ENCODE data around the gene NR2C2AP. TPM values are rescaled to one million over a fixed set of nuclear protein-coding genes. Genes with fewer than 3 reads are reported as not detected.

Gene NR2C2AP
- total RNA-seq, 3 donors from 2014 or later (not counting 1 experiment from before 2014, with no cell fraction given), result 14.7 to 16.7 (median 16.4) TPM

GRCh38 chr19:19214159-19214490 is 10.9 kb upstream of the NR2C2AP start:
- Mint-ChIP-seq H3K36me3 (no peaks in the 10 kb centered on the region), H3K4me1 (no peaks in the 10 kb centered on the region), H3K27ac (no peak overlapping the region), H3K9me3 (no peaks in the 10 kb centered on the region), H3K27me3 (ENCODE audit: low read depth in 2 of 2) (peaks cover 27 to 36% of the 10 kb centered on the region in 2 donors), H3K4me3 (no peak overlapping the region)
- Histone ChIP-seq H3K9me3 (ENCODE audit: control insufficient read depth, insufficient read depth, low read length) (no peaks in the 10 kb centered on the region), H3K27me3 (ENCODE audit: control insufficient read depth, insufficient read depth, low read length) (peaks cover 31% of the 10 kb centered on the region), H3K4me1 (ENCODE audit: control insufficient read depth, insufficient read depth, low read length) (no peaks in the 10 kb centered on the region), H3K27ac (ENCODE audit: low read length) (no peak overlapping the region), H3K4me3 (ENCODE audit: low read length) (no peak overlapping the region), H3K36me3 (ENCODE audit: control insufficient read depth, insufficient read depth, low read length) (no peaks in the 10 kb centered on the region)
- 9% methylated on average over 5 of the region's 5 CpGs for WGBS (ENCODE audit: insufficient coverage)
- DNase-seq, result no peak
- intact Hi-C loops (cut with micrococcal nuclease), result no loop called here
- no peak for ATAC-seq
- TF ChIP-seq CTCF (IDR thresholded peaks at IDR 0.05), result no peak

DNA sequence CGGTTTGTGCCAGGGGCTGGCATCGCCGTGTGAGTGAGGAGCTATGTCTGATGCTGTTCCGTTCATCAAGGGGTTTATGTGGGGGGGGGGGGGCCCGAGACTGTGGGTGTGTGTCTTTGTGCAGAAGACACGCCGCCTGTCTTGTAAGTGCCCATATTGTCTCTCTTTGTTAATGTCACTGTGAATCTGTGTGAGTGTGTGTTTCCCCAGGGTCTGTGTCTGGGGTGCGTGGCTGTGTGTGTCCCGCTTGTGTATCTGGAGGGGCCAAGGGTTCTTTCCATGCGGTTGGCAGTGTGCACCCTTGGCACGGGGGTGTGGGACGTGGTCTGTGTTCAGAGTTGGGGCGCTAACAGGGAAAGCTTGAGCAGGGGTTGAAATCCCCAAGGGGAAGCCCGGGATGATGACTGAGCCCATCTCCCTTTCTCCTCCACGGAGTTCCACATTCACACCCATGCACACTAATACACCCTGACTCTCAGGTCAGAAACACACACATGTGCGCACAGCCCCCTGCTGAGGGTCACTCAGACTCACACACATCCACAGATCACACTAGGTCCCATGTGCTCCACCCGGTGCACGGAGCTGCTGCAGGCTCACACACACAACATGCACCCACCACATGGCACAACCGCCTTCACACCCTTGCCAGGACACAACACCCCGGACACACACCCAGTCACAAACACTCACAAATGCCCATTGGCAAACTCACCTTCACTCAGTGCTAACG is 10.4 kb upstream of the NR2C2AP start:
- TF ChIP-seq CTCF (IDR thresholded peaks at IDR 0.05), result no peak
- peaks cover 31% of the 10 kb centered on the region for H3K27me3 ChIP-seq (ENCODE audit: control insufficient read depth, insufficient read depth, low read length)
- no peaks in the 10 kb centered on the region for H3K4me1 ChIP-seq (ENCODE audit: control insufficient read depth, insufficient read depth, low read length)
- H3K4me3 Mint-ChIP-seq, result no peak overlapping the region
- intact Hi-C loops (cut with micrococcal nuclease), result no loop called here
- no peaks in the 10 kb centered on the region for H3K36me3 ChIP-seq (ENCODE audit: control insufficient read depth, insufficient read depth, low read length)
- H3K4me3 ChIP-seq (ENCODE audit: low read length), result no peak overlapping the region
- 45% methylated on average over 17 of the region's 21 CpGs for whole genome bisulfite sequencing (ENCODE audit: insufficient coverage)
- ATAC-seq, result no peak
- no peak for DNase-seq
- no peaks in the 10 kb centered on the region for H3K4me1 Mint-ChIP-seq
- H3K9me3 ChIP-seq (ENCODE audit: control insufficient read depth, insufficient read depth, low read length), result no peaks in the 10 kb centered on the region
- H3K36me3 Mint-ChIP-seq, result no peaks in the 10 kb centered on the region
- H3K27ac Mint-ChIP-seq, result no peak overlapping the region
- H3K27me3 Mint-ChIP-seq (ENCODE audit: low read depth in 2 of 2), result peaks cover 27 to 36% of the 10 kb centered on the region in 2 donors
- no peaks in the 10 kb centered on the region for H3K9me3 Mint-ChIP-seq
- no peak overlapping the region for H3K27ac ChIP-seq (ENCODE audit: low read length)

DNA sequence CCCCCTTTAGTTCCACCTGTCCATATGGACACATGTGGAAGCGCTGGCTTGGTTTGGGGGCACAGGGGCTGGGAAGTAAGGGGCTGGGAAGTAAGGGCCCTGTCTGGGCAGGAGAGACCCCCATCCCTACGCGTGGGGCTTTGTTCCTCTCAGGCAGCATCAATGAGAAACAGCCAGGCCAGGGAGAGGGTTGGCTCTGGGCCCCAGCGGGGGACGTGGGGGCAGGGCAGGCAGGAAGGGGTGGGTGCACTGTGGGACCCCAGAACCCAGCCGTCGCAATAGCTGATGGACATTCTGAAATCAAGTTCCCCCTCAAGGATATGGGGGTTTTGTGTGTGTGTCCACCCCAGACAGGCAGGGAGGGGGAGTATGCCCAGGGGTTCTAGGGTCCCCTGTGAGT is 9.7 kb upstream of the NR2C2AP start:
- intact Hi-C loops (cut with micrococcal nuclease), result no loop called here
- 8% methylated on average over 7 of the region's 7 CpGs for WGBS (ENCODE audit: insufficient coverage)
- Histone ChIP-seq H3K4me3 (ENCODE audit: low read length) (no peak overlapping the region), H3K36me3 (ENCODE audit: control insufficient read depth, insufficient read depth, low read length) (no peaks in the 10 kb centered on the region), H3K27ac (ENCODE audit: low read length) (no peak overlapping the region), H3K27me3 (ENCODE audit: control insufficient read depth, insufficient read depth, low read length) (peaks cover 31% of the 10 kb centered on the region), H3K9me3 (ENCODE audit: control insufficient read depth, insufficient read depth, low read length) (no peaks in the 10 kb centered on the region), H3K4me1 (ENCODE audit: control insufficient read depth, insufficient read depth, low read length) (peaks cover 3% of the 10 kb centered on the region)
- no peak for TF ChIP-seq CTCF (IDR thresholded peaks at IDR 0.05)
- no peaks in the 10 kb centered on the region for H3K36me3 Mint-ChIP-seq
- no peak overlapping the region for H3K27ac Mint-ChIP-seq
- ATAC-seq (no peak), DNase-seq (no peak)
- H3K27me3 Mint-ChIP-seq (ENCODE audit: low read depth in 2 of 2), result peaks cover 27 to 36% of the 10 kb centered on the region in 2 donors
- peaks cover under 1% of the 10 kb centered on the region in 2 donors for H3K4me1 Mint-ChIP-seq
- H3K4me3 Mint-ChIP-seq, result no peak overlapping the region
- no peaks in the 10 kb centered on the region for H3K9me3 Mint-ChIP-seq

All from natural killer cell (primary cell).